Keratinocyte (primary cell): Measurements from ENCODE around the gene TOPORS. TPM values are rescaled to one million over a fixed set of nuclear protein-coding genes. Genes with fewer than 3 reads are reported as not detected.

Source experiments
- DNase-seq: peaks from one replicate; pipeline ENCODE4 v3.0.0-alpha.2; 2011; ENCODE audit warnings: low read depth, missing footprints, low spot score
- FAIRE-seq: peaks from 2 replicates; lab custom pipeline; 2011; peaks lifted over from hg19 to GRCh38; lab: Jason Lieb, UNC
- H2AFZ ChIP-seq: 2 replicates; pipeline ENCODE4 v1.6.0; 2012; ENCODE audit warnings: low read length, control low read depth, inconsistent platforms; ENCODE audit not compliant: control insufficient read depth
- H3K27ac ChIP-seq: 2 replicates; pipeline ENCODE4 v1.5.1; 2011; ENCODE audit warnings: low read length; ENCODE audit not compliant: control insufficient read depth, insufficient read depth
- H3K27me3 ChIP-seq: 3 replicates; pipeline ENCODE4 v1.6.0; 2011; ENCODE audit warnings: low read length; ENCODE audit not compliant: control insufficient read depth, insufficient read depth; ENCODE audit errors: extremely low read depth
- H3K36me3 ChIP-seq, 2 experiments: 2 replicates in 1 of 2; 3 replicates in 1 of 2; pipeline ENCODE4 v1.5.1; 2011; ENCODE audit warnings: low read length in 2 of 2, mild to moderate bottlenecking in 1 of 2; ENCODE audit not compliant: control insufficient read depth in 2 of 2, insufficient read depth in 2 of 2; ENCODE audit errors: extremely low read depth in 1 of 2
- H3K4me1 ChIP-seq: 3 replicates; pipeline ENCODE4 v1.5.1; 2011; ENCODE audit warnings: low read length; ENCODE audit not compliant: control insufficient read depth, insufficient read depth; ENCODE audit errors: extremely low read depth
- H3K4me2 ChIP-seq: 3 replicates; pipeline ENCODE4 v1.6.0; 2011; ENCODE audit warnings: low read depth, low read length; ENCODE audit not compliant: control insufficient read depth, insufficient read depth; ENCODE audit errors: extremely low read depth
- H3K4me3 ChIP-seq, 3 experiments: fragments of 200-600 bp in 1 of 3; sonication (generic) in 1 of 3; 2 replicates in 2 of 3; 3 replicates in 1 of 3; pipeline ENCODE4 v1.5.1; 2011 to 2016; ENCODE audit warnings: low read length in 3 of 3, mild to moderate bottlenecking in 3 of 3, control low read depth in 2 of 3, inconsistent platforms in 1 of 3, low read depth in 1 of 3, mixed read lengths in 1 of 3, mixed run types in 1 of 3, moderate library complexity in 1 of 3; ENCODE audit not compliant: control insufficient read depth in 2 of 3, insufficient read depth in 2 of 3; ENCODE audit errors: extremely low read depth in 1 of 3
- H3K79me2 ChIP-seq: 2 replicates; pipeline ENCODE4 v1.6.0; 2012; ENCODE audit warnings: low read length; ENCODE audit not compliant: control insufficient read depth, insufficient read depth
- H3K9ac ChIP-seq: 3 replicates; pipeline ENCODE4 v1.6.0; 2011; ENCODE audit warnings: low read length; ENCODE audit not compliant: control insufficient read depth, insufficient read depth; ENCODE audit errors: extremely low read depth
- H3K9me1 ChIP-seq: 3 replicates; pipeline ENCODE4 v1.6.0; 2011; ENCODE audit warnings: low read length; ENCODE audit not compliant: control insufficient read depth, insufficient read depth; ENCODE audit errors: extremely low read depth
- H3K9me3 ChIP-seq: 2 replicates; pipeline ENCODE4 v1.5.1; 2012; ENCODE audit warnings: low read depth, low read length; ENCODE audit not compliant: control insufficient read depth
- H4K20me1 ChIP-seq: 3 replicates; pipeline ENCODE4 v1.6.0; 2011; ENCODE audit warnings: low read length; ENCODE audit not compliant: control insufficient read depth, insufficient read depth; ENCODE audit errors: extremely low read depth
- CTCF ChIP-seq, 3 experiments: IDR thresholded peaks in 1 of 3; conservative IDR thresholded peaks in 1 of 3; optimal IDR thresholded peaks in 1 of 3; 2 replicates in 2 of 3; 3 replicates in 1 of 3; pipeline versions ENCODE3 to v1.5.1; 2011; ENCODE audit warnings: low read length in 3 of 3, mild to moderate bottlenecking in 3 of 3, moderate library complexity in 2 of 3, control low read depth in 1 of 3, inconsistent platforms in 1 of 3; ENCODE audit not compliant: insufficient read depth in 2 of 3; ENCODE audit errors: extremely low read depth in 1 of 3
- EZH2 ChIP-seq: IDR thresholded peaks from one replicate; pipeline ENCODE4 v1.6.1; 2012; ENCODE audit warnings: inconsistent platforms, mild to moderate bottlenecking, low read length, moderate library complexity
- dilution Hi-C: fragments of 300-500 bp; cut with MboI; formaldehyde crosslinking; loops from one replicate; pipeline ENCODE4 v1.7.0; 2020; ENCODE audit warnings: low sequenced_read_pairs; ENCODE audit not compliant: extremely low pct_ligation_motif_present
- polyA plus RNA-seq, 5 experiments: library from polyadenylated mRNA; depleted of rRNA in 3 of 5; stranded (reverse) in 3 of 5; stranded (forward) in 1 of 5; unstranded in 1 of 5; fragments of >200 nt; gene quantifications; 1 replicate in 1 of 5; 2 replicates in 3 of 5; 3 replicates in 1 of 5; pipeline versions ENCODE4 v1.2.1 to v1.2.3, GENCODE V29; 2011 to 2012; ENCODE audit warnings: missing spikeins in 2 of 5, low read depth in 1 of 5, low replicate concordance in 1 of 5

TOPORS gene
- polyA plus RNA-seq, 1 donor (not counting 4 experiments of a cell fraction or from before 2014, with no cell fraction given) = 17.1 TPM

GRCh38 chr9:32571969-32572899, 19.8 kb upstream of the TOPORS start:
- H3K36me3 ChIP-seq = peaks cover 2 to 3% of the 10 kb centered on the region in 2 experiments
- dilution Hi-C loops = loop anchor here (25.0 kb wide), 1 partner anchor 135 kb away; no protein-coding TSS in a partner anchor
- H2AFZ ChIP-seq = peak overlapping the region; percentile 99
- H3K27ac ChIP-seq = peak overlapping the region; percentile 83
- peak overlapping the region; percentile 98 for H3K4me2 ChIP-seq
- H3K9ac ChIP-seq = peak overlapping the region; percentile 90
- no peaks in the 10 kb centered on the region for H3K27me3 ChIP-seq
- FAIRE-seq (peak; percentile 83), DNase-seq (no peak)
- no peaks in the 10 kb centered on the region for H3K9me1 ChIP-seq
- peaks cover 38% of the 10 kb centered on the region for H3K79me2 ChIP-seq
- peak overlapping the region; percentile 91 to 97 (median 97) for H3K4me3 ChIP-seq
- H3K4me1 ChIP-seq = peaks cover 13% of the 10 kb centered on the region
- peak; percentile 73 to 84 (median 74) for TF ChIP-seq CTCF (optimal IDR thresholded peaks at IDR 0.05 in 1 of 3, IDR thresholded peaks at IDR 0.05 in 1 of 3, conservative IDR thresholded peaks at IDR 0.05 in 1 of 3; ENCODE audit: extremely low read depth in 1 of 3, insufficient read depth in 2 of 3, low read length in 3 of 3)
- TF ChIP-seq EZH2 = no peak
- H3K9me3 ChIP-seq = no peaks in the 10 kb centered on the region
- no peaks in the 10 kb centered on the region for H4K20me1 ChIP-seq

- Histone ChIP-seq H3K9me3 (no peaks in the 10 kb centered on the region), H3K4me2 (no peak overlapping the region), H3K79me2 (peaks cover 48% of the 10 kb centered on the region), H4K20me1 (no peaks in the 10 kb centered on the region), H3K4me1 (peaks cover 13% of the 10 kb centered on the region), H3K27ac (no peak overlapping the region), H3K9ac (no peak overlapping the region), H2AFZ (no peak overlapping the region), H3K27me3 (no peaks in the 10 kb centered on the region), H3K36me3 (peaks cover 4 to 8% of the 10 kb centered on the region in 2 experiments), H3K9me1 (no peaks in the 10 kb centered on the region), H3K4me3 (no peak overlapping the region)
- FAIRE-seq (no peak), DNase-seq (no peak)
- no peak for TF ChIP-seq EZH2
- TF ChIP-seq CTCF (optimal IDR thresholded peaks at IDR 0.05 in 1 of 3, IDR thresholded peaks at IDR 0.05 in 1 of 3, conservative IDR thresholded peaks at IDR 0.05 in 1 of 3; ENCODE audit: extremely low read depth in 1 of 3, insufficient read depth in 2 of 3, low read length in 3 of 3) = no peak
- dilution Hi-C loops = loop anchor here (25.0 kb wide), 1 partner anchor 133 kb away; no protein-coding TSS in a partner anchor
Observed at GRCh38 chr9:32570262-32570661, 17.9 kb upstream of the TOPORS start.
